DLD1 (cell line): ENCODE data around the gene TFCP2.

Experiments used
- in situ Hi-C: cut with HindIII; loops from 2 replicates; pipeline ENCODE4 v1.10.0; 2017; ENCODE audit warnings: low sequenced_read_pairs

TFCP2 gene

GRCh38 chr12:51048661-51049251 lies 124.2 kb downstream of the TFCP2 start:
- in situ Hi-C loops: no loop called here

DNA sequence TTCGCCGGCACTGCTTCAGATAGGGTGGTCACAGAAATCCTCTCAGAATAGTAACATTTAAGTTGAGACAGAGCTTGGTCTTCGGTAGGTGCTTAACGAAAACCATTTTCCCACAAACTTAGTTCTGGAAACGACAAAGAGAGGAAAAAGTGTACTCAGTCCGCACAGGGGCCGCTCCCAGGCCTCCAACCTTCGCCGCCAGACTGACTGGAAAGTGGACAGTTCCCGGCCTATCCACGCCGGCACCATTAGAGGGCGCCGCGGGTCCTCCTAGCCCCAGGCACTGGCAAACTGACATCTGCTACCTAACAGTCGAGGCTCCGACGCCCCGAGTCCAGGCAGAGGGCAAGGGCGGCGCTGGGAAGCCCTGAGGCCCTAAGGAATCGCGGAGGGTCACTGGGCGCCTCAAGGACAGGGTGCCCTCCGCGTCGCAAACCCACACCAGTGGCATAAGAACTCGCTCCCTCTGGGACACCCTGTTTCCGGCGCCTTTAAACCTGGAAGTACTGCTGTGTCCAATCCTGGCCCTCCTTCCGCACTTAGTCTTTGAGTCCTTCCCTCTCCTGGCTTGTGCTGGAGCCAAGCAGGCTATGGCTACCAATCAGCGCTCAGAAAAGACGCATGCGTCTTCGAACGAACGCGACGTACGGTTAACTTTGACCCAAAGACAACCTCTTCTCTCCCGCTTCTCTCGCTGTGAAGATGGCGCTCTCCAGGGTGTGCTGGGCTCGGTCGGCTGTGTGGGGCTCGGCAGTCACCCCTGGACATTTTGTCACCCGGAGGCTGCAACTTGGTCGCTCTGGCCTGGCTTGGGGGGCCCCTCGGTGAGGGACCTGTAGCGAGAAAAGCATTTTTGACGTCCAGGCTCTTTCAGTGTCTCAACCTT lies 125.0 kb downstream of the TFCP2 start, which contains the start of gene LETMD1:
Gene LETMD1, plus strand, starts transcription at position 673 of the 886 bp plus-strand sequence. Its CDS starts 30 bp downstream, at position 703.
- in situ Hi-C loops: no loop called here
